Thyroid gland (tissue), 4 donors: ENCODE measurements around the gene RAP1GAP. TPM values are rescaled to one million over a fixed set of nuclear protein-coding genes. Genes with fewer than 3 reads are reported as not detected.

Source experiments
- DNase-seq, 2 donors: peaks; one replicate each; pipeline ENCODE4 v3.0.0-alpha.2; 2019
- H3K27ac ChIP-seq, 3 donors: fragments of 200-600 bp; sonication (generic); 1 replicate in 2 of 3; 2 replicates in 1 of 3; pipeline ENCODE4 v1.5.1; 2016 to 2019; ENCODE audit warnings: mild to moderate bottlenecking in 1 of 3, moderate library complexity in 1 of 3
- H3K27me3 ChIP-seq: fragments of 200-600 bp; sonication (generic); one replicate; pipeline ENCODE4 v1.5.1; 2019
- H3K36me3 ChIP-seq, 2 donors: fragments of 200-600 bp; sonication (generic); one replicate each; pipeline ENCODE4 v1.5.1; 2016 to 2019
- H3K4me1 ChIP-seq, 2 donors: fragments of 200-600 bp; sonication (generic); one replicate each; pipeline ENCODE4 v1.5.1; 2017 to 2019
- H3K4me3 ChIP-seq, 3 donors: fragments of 200-600 bp; sonication (generic); replicated peaks in 1 of 3; 1 replicate in 2 of 3; 2 replicates in 1 of 3; pipeline ENCODE4 v1.5.1; 2016; ENCODE audit warnings: mild to moderate bottlenecking in 1 of 3
- H3K9me3 ChIP-seq: fragments of 200-600 bp; sonication (generic); one replicate; pipeline ENCODE4 v1.5.1; 2017
- POLR2A ChIP-seq, 2 donors: fragments of 450-650 bp; IDR thresholded peaks; one replicate each; pipeline ENCODE4 v1.6.1; 2017; ENCODE audit warnings: antibody characterized with exemption in 2 of 2, mild to moderate bottlenecking in 2 of 2, moderate library complexity in 1 of 2
- WGBS, 2 donors: methylation state at CpG; one replicate each; pipeline ENCODE4 v1.1.5; 2017; 5-methylcytosine and 5-hydroxymethylcytosine counted together
- intact Hi-C: fragments of 100-400 bp; cut with DNase I; formaldehyde crosslinking; loops from one replicate; pipeline ENCODE4 v1.15.1; 2023
- total RNA-seq, 4 donors: library from RNA; depleted of rRNA; stranded (reverse); fragments of >200 nt; gene quantifications; one replicate each; pipeline ENCODE4 v1.2.3, GENCODE V29; 2016
- TF ChIP-seq, protein P1 (sequence below), 6 experiments: fragments of 200-600 bp in 3 of 6; fragments of 450-650 bp in 3 of 6; sonication (generic) in 3 of 6; IDR thresholded peaks; one replicate each; pipeline ENCODE4 v1.5.1; 2016 to 2019; ENCODE audit warnings: antibody characterized with exemption in 6 of 6, mild to moderate bottlenecking in 2 of 6, inconsistent platforms in 1 of 6, moderate library complexity in 1 of 6

RAP1GAP gene
- total RNA-seq, 4 donors from 2014 or later: 256 to 588 (median 506) TPM

- intact Hi-C loops: no loop called here
- H3K9me3 ChIP-seq: no peaks in the 10 kb centered on the region
- peaks cover 19 to 38% of the 10 kb centered on the region in 2 donors for H3K4me1 ChIP-seq
- 12 to 22% methylated on average over 14 to 23 of the region's 24 CpGs for whole genome bisulfite sequencing, 2 donors
- TF ChIP-seq POLR2A (IDR thresholded peaks at IDR 0.05): no peak
- TF ChIP-seq, protein P1, sequence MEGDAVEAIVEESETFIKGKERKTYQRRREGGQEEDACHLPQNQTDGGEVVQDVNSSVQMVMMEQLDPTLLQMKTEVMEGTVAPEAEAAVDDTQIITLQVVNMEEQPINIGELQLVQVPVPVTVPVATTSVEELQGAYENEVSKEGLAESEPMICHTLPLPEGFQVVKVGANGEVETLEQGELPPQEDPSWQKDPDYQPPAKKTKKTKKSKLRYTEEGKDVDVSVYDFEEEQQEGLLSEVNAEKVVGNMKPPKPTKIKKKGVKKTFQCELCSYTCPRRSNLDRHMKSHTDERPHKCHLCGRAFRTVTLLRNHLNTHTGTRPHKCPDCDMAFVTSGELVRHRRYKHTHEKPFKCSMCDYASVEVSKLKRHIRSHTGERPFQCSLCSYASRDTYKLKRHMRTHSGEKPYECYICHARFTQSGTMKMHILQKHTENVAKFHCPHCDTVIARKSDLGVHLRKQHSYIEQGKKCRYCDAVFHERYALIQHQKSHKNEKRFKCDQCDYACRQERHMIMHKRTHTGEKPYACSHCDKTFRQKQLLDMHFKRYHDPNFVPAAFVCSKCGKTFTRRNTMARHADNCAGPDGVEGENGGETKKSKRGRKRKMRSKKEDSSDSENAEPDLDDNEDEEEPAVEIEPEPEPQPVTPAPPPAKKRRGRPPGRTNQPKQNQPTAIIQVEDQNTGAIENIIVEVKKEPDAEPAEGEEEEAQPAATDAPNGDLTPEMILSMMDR (IDR thresholded peaks at IDR 0.05): no peak
- peak overlapping the region; percentile 58 to 85 (median 61) for H3K27ac ChIP-seq
- H3K27me3 ChIP-seq: no peaks in the 10 kb centered on the region
- H3K4me3 ChIP-seq: no peak overlapping the region
- peak; percentile 97 to 98 for DNase-seq
- no peaks in the 10 kb centered on the region for H3K36me3 ChIP-seq
Observed at GRCh38 chr1:21586846-21587601, 82.1 kb downstream of the RAP1GAP start.

- H3K27ac ChIP-seq: peak overlapping the region in 1 of 3 donors; percentile 58
- H3K9me3 ChIP-seq: no peaks in the 10 kb centered on the region
- DNase-seq: no peak
- H3K4me1 ChIP-seq: peaks cover 19 to 34% of the 10 kb centered on the region in 2 donors
- TF ChIP-seq POLR2A (IDR thresholded peaks at IDR 0.05): no peak
- TF ChIP-seq, protein P1 (IDR thresholded peaks at IDR 0.05): no peak
- no peaks in the 10 kb centered on the region for H3K27me3 ChIP-seq
- no peak overlapping the region for H3K4me3 ChIP-seq
- 53 to 60% methylated on average over 2 to 5 of the region's 12 CpGs for WGBS, 2 donors
- intact Hi-C loops: no loop called here
- H3K36me3 ChIP-seq: no peaks in the 10 kb centered on the region
Observed at GRCh38 chr1:21586222-21586621, 82.9 kb downstream of the RAP1GAP start.

GRCh38 chr1:21585037-21585436 lies 84.1 kb downstream of the RAP1GAP start:
- TF ChIP-seq, protein P1 (IDR thresholded peaks at IDR 0.05): no peak
- TF ChIP-seq POLR2A (IDR thresholded peaks at IDR 0.05): no peak
- Histone ChIP-seq H3K4me1 (peaks cover 13 to 22% of the 10 kb centered on the region in 2 donors), H3K4me3 (no peak overlapping the region), H3K27me3 (no peaks in the 10 kb centered on the region), H3K27ac (no peak overlapping the region), H3K36me3 (no peaks in the 10 kb centered on the region), H3K9me3 (no peaks in the 10 kb centered on the region)
- DNase-seq: no peak
- intact Hi-C loops: no loop called here
- WGBS, 2 donors: 79 to 89% methylated on average over 9 of the region's 9 CpGs

GRCh38 chr1:21584096-21584495 lies 85.1 kb downstream of the RAP1GAP start:
- H3K27ac ChIP-seq: no peak overlapping the region
- H3K27me3 ChIP-seq: no peaks in the 10 kb centered on the region
- H3K4me1 ChIP-seq: peaks cover 11 to 19% of the 10 kb centered on the region in 2 donors
- no peaks in the 10 kb centered on the region for H3K9me3 ChIP-seq
- WGBS, 2 donors: 74 to 75% methylated on average over 10 of the region's 10 CpGs
- intact Hi-C loops: no loop called here
- H3K36me3 ChIP-seq: no peaks in the 10 kb centered on the region
- DNase-seq: no peak
- TF ChIP-seq, protein P1 (IDR thresholded peaks at IDR 0.05): no peak
- TF ChIP-seq POLR2A (IDR thresholded peaks at IDR 0.05): no peak
- H3K4me3 ChIP-seq: no peak overlapping the region

DNA sequence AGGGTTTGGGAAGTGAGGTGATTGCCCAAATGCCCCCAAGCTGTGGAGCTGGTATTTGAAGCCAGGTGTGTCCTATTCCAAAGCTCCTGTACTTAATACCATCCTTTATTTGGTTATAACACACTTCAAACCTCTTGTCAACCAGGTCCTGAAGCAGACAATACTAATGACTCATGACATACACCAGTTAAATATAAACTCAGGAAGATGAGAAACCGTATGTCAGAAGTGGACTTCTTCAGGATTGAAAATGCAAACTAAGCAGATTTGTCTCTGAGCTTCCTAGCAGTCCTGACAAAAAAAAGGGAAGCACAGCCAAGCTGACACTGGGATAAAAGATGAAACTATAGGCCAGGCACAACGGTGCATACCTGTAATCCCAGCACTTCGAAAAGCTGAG lies 89.4 kb downstream of the RAP1GAP start:
- no peaks in the 10 kb centered on the region for H3K36me3 ChIP-seq
- TF ChIP-seq, protein P1 (IDR thresholded peaks at IDR 0.05): no peak
- no peak for TF ChIP-seq POLR2A (IDR thresholded peaks at IDR 0.05)
- H3K27me3 ChIP-seq: no peaks in the 10 kb centered on the region
- peaks cover 0 to 3% of the 10 kb centered on the region in 2 donors for H3K4me1 ChIP-seq
- intact Hi-C loops: loop anchor here (5.0 kb wide), 1 partner anchor 72 kb away; the partner anchor contains the start of gene ALPL
- no peak for DNase-seq
- no peak overlapping the region for H3K4me3 ChIP-seq
- no peak overlapping the region for H3K27ac ChIP-seq
- WGBS, 2 donors: 65% methylated on average over 3 of the region's 3 CpGs
- no peaks in the 10 kb centered on the region for H3K9me3 ChIP-seq
